Middle frontal gyrus (tissue), 1 donor: ENCODE measurements around the gene ZC3H13.

Experiments
- DNase-seq: peaks from one replicate; pipeline ENCODE4 v3.0.0-alpha.2; 2015; ENCODE audit warnings: low spot score; ENCODE audit errors: extremely low spot score

Gene ZC3H13

GRCh38 chr13:46052319-46053161 is at the start of gene ZC3H13:
ZC3H13 (minus strand) TSS chr13:46052746; CDS start chr13:46045507, 7,239 bp downstream.
- DNase-seq, result peak; percentile 95

DNA sequence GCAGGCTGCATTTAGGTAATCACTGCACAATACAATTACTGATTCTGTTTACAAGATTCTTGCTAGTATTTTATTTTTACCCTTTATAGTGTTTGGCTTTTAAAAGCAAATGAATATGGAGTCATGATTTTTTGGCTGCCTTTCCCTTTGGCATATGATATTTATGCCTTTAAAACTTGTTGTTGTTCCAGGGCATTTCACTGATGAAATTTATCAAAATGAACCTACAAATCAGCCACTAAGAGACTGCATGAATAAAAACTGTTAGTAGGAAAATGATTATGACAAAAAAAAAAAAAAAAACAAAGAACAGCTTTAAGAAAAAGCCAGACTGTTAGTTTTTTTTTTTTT is 49.7 kb upstream of the ZC3H13 start:
- DNase-seq, result no peak

GRCh38 chr13:46101484-46102254 is 49.1 kb upstream of the ZC3H13 start:
- DNase-seq, result no peak

GRCh38 chr13:46101002-46101401 is 48.5 kb upstream of the ZC3H13 start:
- DNase-seq, result no peak

- no peak for DNase-seq
Measured at GRCh38 chr13:46100191-46100815, 47.8 kb upstream of the ZC3H13 start.

DNA sequence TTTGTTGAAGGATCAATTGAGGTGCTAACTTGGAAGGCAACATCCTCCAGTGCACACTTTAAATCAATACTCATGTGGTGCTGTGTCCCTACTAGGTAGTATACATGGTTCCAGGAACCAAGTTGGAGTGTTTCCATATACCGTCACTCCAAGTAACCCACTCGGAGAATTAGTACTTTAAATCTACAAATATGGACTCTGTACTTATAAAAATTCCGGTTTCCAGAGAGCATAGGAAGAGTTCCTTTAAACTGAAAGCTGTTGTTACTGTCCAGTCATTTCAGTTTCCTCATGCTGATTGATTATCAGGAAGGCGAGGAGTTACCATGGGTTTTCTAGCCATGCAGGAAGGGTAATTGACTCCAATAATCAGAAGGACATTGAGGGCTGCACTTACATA is 45.1 kb upstream of the ZC3H13 start:
- no peak for DNase-seq

GRCh38 chr13:46097015-46097414 is 44.5 kb upstream of the ZC3H13 start:
- DNase-seq, result peak; percentile 20

DNA sequence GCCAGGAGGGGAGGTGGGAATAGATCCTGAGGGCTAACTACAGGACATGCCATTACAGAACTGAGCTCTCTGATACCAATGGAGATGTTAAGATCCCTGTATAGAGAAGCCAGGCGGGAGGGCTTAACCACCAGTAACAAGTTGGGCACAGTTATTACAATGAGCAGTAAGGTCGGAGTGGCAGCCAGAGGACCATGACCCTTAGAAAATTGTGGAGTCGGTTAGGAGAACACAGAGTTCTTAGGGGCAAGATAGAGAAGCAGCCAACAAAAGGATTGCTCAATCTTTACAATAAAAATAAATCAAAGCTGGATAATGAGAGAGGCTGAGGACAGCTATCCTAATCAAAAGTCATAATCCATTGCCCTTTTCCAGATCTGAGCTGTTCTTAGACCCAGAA is 41.9 kb upstream of the ZC3H13 start:
- no peak for DNase-seq

- DNase-seq, result no peak
Measured at GRCh38 chr13:46088821-46089562, 36.4 kb upstream of the ZC3H13 start.

- DNase-seq, result no peak
Measured at GRCh38 chr13:46087481-46087880, 34.9 kb upstream of the ZC3H13 start.

- DNase-seq, result no peak
Measured at GRCh38 chr13:46086985-46087384, 34.4 kb upstream of the ZC3H13 start.

DNA sequence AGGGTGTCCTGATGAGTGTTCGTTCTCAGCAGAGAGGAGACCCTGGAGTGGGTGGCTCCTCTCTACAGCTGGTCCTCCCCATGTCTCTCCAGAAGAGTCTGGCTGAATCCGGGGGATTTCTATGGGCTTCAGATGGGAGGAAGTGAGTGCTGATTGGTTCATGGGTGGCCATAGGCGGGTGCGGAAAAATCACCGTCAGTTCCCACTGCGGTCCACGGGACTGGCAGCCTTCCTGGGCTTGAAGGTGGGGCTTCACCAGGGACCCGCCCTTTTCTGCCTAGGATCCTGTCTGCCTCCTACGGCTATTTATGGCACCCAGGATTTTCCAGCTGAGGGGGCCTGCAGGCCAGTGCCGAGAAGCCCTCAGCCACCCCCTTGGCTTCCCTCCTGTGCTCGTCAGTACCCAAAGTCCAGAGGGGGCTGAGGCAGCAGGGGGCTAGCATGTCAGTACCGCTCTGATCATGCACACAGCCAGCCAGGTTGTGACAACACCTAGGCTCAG is 33.9 kb upstream of the ZC3H13 start:
- DNase-seq, result no peak

DNA sequence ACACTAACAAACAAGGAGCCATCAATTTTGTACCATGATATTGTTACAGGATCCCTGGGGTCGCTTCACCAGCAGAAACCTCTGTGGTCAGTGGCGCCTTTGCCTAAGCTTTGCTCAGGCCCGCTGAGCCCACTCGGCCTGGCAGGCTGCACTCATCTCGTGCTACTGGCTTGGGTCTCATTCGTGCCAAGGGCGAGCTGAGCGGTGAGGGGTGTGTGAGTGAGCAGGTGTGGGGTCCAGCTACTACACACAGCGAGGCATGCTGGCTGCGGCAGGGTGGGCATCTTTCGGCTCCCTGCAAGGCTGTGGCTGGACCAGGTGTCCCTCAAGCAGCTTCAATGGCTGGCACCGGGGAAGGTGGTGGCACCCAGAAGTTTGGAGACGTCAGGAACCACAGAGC is 33.2 kb upstream of the ZC3H13 start:
- no peak for DNase-seq

DNA sequence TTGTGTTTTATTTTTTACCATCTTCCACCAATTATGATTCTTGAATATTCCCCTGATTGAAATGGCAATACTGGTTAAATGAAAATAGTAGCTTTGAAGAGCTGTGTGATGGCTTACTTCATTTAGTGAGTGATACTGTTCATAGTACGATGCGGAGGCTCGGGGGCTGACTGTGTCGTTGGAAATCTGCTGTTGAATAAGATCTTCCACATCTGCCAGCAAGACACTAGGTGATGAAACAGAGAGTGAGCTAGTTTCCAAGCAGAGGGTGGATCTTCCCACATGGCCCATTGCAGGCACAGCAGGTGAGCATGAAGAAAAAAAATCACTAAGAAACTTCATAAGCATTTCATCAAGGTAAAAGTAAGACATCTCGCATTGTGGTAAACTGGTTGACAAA is 29.8 kb upstream of the ZC3H13 start:
- no peak for DNase-seq

DNA sequence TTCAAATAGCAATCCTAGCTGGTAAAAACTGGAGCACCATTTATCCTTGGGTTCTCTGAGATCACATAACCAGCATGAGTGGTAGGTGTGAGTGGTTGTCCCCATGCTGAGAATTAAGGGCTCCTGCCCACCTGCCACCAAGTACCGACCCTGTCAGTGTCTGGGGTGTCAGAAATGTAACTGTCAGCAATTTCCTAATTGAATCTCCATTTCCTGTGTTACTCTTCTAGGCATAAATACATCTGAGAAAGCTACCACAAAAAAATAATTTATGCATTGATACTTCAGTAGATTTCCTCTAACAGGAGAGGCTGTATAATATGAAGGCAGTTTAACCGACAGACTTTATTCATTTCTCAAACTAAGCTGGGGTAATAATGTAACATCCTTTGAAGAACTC is 27.2 kb upstream of the ZC3H13 start:
- DNase-seq, result no peak

DNA sequence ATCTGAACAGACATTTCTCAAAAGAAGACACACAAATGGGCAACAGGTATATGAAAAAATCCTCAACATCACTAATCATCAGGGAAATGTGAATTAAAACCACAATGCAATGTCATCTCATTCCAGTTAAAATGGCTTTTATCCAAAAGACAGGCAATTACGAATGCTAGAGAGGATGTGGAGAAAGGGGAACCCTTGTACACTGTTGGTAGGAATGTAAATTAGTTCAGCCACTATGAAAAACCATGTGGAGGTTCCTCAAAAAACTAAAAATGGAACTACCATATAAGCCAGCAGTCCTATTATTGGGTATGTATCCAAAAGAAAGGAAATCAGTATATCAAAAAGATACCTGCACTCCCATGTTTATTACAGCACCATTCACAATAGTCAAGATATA is 24.7 kb upstream of the ZC3H13 start:
- DNase-seq, result no peak

- DNase-seq, result no peak
Measured at GRCh38 chr13:46076827-46077226, 24.3 kb upstream of the ZC3H13 start.

DNA sequence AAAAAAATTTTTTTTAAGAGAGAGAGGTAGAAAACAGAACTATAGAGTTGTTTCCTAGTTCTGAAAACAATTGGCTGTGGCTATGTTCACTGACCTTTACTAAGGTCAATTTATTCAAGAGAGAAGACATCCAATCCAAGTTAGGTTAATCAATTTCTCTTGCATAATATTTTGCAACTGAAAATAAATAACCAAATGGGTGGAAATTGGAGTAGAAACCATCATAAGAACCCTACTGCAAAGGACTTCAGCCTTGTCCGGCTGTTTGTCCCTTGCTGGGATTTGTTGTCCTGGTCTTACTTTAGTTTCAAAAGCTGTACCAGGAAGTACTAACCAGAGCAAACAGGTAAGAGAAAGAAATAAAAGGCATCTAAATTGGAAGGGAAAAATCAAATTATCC is 23.3 kb upstream of the ZC3H13 start:
- no peak for DNase-seq

DNA sequence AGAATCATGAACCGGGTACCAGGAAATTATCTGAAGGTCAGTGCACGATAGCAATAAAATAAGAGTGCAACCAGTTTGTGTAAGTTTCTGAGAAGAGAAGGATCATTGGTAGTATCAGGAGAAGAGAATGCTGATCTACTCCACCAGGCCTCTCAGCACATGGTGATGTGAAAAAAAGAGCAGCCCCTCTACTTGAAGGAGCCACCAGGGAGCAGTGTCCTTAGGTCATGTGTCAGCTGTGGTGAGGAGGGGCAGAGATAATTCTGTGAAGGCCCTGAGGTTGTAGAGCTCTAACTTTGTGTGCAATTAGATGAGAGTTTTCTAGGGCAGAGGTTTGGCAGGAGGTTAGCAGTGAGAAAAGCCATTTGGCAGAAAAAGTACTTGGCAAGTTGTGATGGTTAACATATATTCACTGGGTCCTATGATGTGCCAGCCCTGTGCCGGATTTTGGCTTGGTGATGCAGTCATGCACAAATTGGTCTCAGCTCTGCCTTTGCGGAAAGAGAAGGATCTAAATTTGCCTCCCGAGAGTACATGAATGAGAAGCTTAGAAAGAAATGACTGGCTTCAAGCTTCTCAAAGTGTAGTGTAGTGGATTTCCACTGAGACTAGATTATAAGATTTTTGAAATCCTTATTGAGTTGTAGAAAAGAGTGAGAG is 19.2 kb upstream of the ZC3H13 start:
- DNase-seq, result no peak

DNA sequence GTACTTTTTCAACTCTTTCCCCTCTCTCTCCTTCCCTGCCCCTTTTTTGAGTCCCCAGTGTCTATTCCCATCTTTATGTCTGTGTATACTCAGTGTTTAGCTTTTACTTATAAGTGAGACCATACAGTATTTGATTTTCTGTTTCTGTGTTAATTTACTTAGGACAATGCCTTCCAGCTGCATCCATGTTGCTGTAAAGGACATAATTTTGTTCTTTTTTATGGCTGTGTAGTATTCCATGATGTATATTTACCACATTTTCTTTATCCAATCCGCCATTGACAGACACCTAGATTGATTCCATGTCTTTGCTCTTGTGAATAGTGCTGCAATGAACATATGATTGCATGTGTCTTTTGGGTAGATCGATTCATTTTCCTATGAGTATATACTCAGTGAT is 10.7 kb upstream of the ZC3H13 start:
- no peak for DNase-seq

- no peak for DNase-seq
Measured at GRCh38 chr13:46062185-46062584, 9.6 kb upstream of the ZC3H13 start.
